SJSA1 (cell line): ENCODE measurements around the gene PUM1. TPM values are rescaled to one million over a fixed set of nuclear protein-coding genes. Genes with fewer than 3 reads are reported as not detected.
"Not testable (repeated sequence)": the region's sequence is repeated elsewhere in the genome, so short reads cannot be mapped to it uniquely, and the experiment has no call there.

Source experiments
- DNase-seq, 2 experiments: peaks; one replicate each; pipeline ENCODE4 v3.0.0-alpha.2; 2015 to 2020; ENCODE audit warnings: low spot score in 2 of 2, low read depth in 1 of 2
- H3K27ac ChIP-seq: fragments of 250-450 bp; sonication (Bioruptor Pico); 2 replicates; pipeline ENCODE4 v1.5.1; 2020; ENCODE audit warnings: mild to moderate bottlenecking, moderate library complexity
- H3K27me3 ChIP-seq: fragments of 250-450 bp; sonication (Bioruptor Pico); replicated peaks from 2 replicates; pipeline ENCODE4 v1.5.1; 2020; ENCODE audit warnings: mild to moderate bottlenecking, moderate library complexity
- H3K36me3 ChIP-seq: fragments of 250-450 bp; sonication (Bioruptor Pico); 2 replicates; pipeline ENCODE4 v1.5.1; 2020; ENCODE audit warnings: mild to moderate bottlenecking
- H3K4me1 ChIP-seq: fragments of 250-450 bp; sonication (Bioruptor Pico); replicated peaks from 2 replicates; pipeline ENCODE4 v1.6.1; 2021; ENCODE audit warnings: mild to moderate bottlenecking
- H3K4me3 ChIP-seq: fragments of 250-450 bp; sonication (Bioruptor Pico); 2 replicates; pipeline ENCODE4 v1.5.1; 2020; ENCODE audit warnings: mild to moderate bottlenecking
- H3K9me3 ChIP-seq: fragments of 250-450 bp; sonication (Bioruptor Pico); replicated peaks from 2 replicates; pipeline ENCODE4 v1.5.1; 2020; ENCODE audit warnings: mild to moderate bottlenecking
- total RNA-seq: library from RNA; depleted of rRNA; stranded (reverse); fragments of >200 nt; shearing (Covaris generic); gene quantifications from 2 replicates; pipeline ENCODE4 v1.2.3, GENCODE V29; 2014

PUM1 gene
- total RNA-seq, 1 experiment from 2014 or later: 36.6 TPM

DNA sequence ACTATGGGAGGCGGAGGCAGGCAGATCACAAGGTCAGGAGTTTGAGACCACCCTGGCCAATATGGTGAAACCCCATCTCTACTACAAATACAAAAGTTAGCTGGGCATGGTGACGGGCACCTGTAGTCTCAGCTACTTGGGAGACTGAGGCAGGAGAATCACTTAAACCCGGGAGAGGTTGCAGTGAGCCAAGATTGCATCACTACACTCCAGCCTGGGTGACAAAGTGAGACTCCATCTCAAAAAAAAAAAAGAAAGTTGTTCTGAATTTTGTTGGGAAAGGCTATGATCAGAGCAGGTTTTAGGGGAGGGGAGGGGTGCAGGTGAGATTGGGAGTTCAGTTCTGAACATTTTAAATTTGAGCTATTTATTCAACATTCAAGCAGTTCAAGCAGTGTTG, 22.6 kb upstream of the PUM1 start:
- H3K36me3 ChIP-seq, DNase-seq, H3K27ac ChIP-seq, H3K4me3 ChIP-seq, H3K9me3 ChIP-seq, H3K4me1 ChIP-seq, H3K27me3 ChIP-seq: not testable (repeated sequence)

DNA sequence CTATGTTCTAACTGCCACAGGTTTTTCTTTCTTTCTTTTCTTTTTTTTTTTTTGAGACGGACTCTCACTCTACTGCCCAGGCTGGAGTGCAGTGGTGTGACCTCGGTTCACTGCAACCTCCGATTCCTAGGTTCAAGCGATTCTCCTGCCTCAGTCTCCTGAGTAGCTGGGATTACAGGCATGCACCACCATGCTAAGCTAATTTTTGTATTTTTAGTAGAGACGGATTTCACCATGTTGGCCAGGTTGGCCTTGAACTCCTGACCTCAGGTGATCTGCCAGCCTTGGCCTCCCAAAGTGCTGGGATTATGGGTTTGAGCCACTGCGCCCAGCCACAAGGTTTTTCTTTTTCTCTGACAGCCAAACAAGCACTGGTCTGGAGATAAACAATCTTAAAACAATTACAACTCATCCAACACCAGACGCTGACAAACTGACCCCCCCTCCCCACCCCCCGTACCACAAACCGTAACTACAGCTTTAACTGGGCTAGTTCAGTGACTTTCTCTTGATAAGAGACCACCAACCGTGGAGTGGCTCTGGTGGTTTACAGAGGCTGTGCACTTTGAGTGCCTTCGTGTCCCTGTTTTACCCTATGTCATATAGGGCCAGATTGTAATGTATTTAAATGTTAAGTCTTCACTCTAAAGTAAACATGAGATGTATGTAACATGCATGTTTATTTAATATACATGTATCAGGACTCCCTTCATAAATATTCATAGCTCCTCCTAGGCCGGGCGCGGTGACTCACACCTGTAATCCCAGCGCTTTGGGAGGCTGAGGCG, 19.5 kb upstream of the PUM1 start:
- Histone ChIP-seq H3K36me3 (no peaks in the 10 kb centered on the region), H3K27me3 (no peaks in the 10 kb centered on the region), H3K9me3 (no peaks in the 10 kb centered on the region), H3K4me3 (no peak overlapping the region), H3K27ac (no peak overlapping the region), H3K4me1 (no peaks in the 10 kb centered on the region; the same call in 1 of the 2 replicates)
- DNase-seq: no peak

DNA sequence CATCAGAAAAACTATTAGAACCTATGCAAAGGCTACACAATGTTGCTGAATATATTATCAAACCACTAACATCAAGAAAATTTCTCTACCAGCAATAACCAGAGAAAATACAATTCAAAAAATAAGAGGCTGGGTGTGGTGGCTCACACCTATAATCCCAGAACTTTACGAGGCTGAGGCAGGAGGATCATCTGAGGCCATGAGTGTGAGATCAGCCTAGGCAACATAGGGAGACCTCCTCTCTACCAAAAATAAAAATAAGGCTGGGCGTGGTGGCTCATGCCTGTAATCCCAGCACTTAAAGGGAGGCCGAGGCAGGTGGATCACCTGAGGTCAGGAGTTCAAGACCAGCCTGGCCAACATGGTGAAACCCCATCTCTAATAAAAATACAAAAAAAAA, 16.9 kb upstream of the PUM1 start:
- Histone ChIP-seq H3K4me3 (no peak overlapping the region), H3K36me3 (no peaks in the 10 kb centered on the region), H3K27me3 (no peaks in the 10 kb centered on the region), H3K27ac (no peak overlapping the region), H3K9me3 (no peaks in the 10 kb centered on the region), H3K4me1 (no peaks in the 10 kb centered on the region; the same call in 1 of the 2 replicates)
- DNase-seq: no peak

DNA sequence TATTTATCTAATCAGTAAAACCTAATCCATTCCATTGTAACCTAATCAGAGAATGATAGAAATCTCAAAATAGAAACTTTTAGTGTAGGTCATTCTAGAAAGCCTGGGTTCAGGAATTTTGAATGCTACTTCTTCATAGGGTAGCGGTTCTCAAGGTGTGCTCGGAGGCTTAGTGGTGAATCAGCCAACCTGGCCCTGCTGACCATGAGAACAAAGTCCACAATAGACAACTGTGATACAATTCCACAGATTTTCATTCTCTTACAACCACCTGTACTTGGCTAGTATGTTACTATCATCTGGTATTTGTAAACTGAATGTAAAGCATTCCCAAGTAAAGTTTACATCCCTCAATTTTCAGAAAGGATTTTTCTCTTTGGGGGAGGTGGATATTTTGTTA, 7.5 kb upstream of the PUM1 start:
- no peaks in the 10 kb centered on the region for H3K9me3 ChIP-seq
- H3K4me1 ChIP-seq: no peaks in the 10 kb centered on the region
- DNase-seq: no peak

DNA sequence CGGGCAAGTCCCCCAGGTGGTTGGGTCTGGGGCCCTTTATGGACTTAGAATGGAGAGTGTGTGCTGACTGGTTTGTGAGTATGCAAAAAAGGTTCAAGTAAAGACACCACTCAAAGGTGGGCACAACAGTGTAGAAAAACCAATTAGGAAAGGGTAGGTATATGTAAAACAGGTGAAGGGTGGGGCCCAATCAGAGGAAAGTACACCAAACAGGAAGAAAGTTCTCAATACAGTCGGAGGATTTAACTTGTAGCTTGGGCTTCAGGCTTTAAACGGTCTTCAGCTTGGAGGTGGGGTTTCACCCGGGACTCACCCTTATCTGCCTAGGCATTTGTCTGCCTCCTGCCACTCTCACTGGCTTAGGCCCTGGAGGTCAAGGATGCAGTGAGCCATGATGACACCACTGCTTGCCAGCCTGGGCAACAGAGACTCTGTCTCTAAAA, 6.8 kb upstream of the PUM1 start:
- no peaks in the 10 kb centered on the region for H3K36me3 ChIP-seq
- no peak overlapping the region for H3K4me3 ChIP-seq
- H3K9me3 ChIP-seq: no peaks in the 10 kb centered on the region
- no peak overlapping the region for H3K27ac ChIP-seq
- H3K27me3 ChIP-seq: no peaks in the 10 kb centered on the region
- H3K4me1 ChIP-seq: no peaks in the 10 kb centered on the region
- DNase-seq: no peak

More for the DNA sequence above, 7.5 kb upstream of the PUM1 start:
- Histone ChIP-seq H3K27me3 (no peaks in the 10 kb centered on the region), H3K36me3 (no peaks in the 10 kb centered on the region), H3K4me3 (no peak overlapping the region), H3K27ac (no peak overlapping the region)

DNA sequence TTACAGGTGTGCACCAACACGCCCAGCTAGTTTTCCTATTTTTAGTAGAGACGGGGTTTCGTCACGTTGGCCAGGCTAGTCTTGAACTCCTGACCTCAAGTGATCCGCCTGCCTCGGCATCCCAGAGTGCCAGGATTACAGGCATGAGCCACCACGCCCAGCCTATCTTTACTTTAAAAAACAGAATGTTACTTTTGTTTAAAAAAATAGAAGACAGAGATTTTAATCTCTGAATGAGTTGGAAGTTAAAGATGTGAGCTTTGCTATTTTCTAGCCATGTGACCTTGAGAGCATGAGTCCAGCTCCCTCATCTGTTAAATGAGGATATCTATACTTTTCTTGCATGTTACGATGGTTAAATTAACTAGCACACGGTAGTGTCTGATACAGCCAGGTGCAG, 3.9 kb upstream of the PUM1 start:
- H3K4me1 ChIP-seq: no peaks in the 10 kb centered on the region
- peaks cover 4% of the 10 kb centered on the region for H3K36me3 ChIP-seq
- H3K27me3 ChIP-seq: no peaks in the 10 kb centered on the region
- no peak for DNase-seq
- H3K27ac ChIP-seq: no peak overlapping the region
- no peaks in the 10 kb centered on the region for H3K9me3 ChIP-seq
- H3K4me3 ChIP-seq: no peak overlapping the region

DNA sequence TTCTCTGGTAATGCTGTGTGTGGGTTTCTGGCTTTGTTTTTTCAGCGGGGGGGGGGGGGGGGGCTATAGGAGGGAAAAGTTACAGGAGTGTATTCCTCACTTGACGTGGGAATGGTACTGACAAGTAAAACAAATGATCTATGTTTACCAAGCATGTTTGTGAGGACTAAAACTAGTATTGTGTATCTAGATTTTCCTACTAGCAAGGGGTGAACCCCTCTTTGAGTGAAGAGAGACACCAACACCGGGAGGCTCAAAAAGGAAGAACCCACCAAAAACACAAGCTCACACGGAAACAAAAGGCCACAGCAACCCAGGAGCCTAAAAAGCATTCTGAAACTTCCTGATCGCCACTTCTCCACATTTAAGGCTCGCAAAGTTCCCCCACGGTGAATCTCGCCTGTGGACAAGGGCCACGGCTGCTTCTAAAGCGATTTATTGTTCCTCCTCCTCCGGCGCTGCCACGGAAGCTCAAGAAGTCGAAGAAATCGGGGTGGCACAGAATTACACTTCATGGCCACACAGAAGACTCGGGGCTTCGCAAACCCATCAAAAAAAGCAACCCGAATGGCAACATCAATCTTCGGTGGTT, 703 bp downstream of the PUM1 start:
- Histone ChIP-seq H3K4me1 (peaks cover 14% of the 10 kb centered on the region; the same call in 1 of the 2 replicates), H3K36me3 (peaks cover 18% of the 10 kb centered on the region), H3K4me3 (peak overlapping the region; percentile 66), H3K9me3 (no peaks in the 10 kb centered on the region), H3K27me3 (no peaks in the 10 kb centered on the region), H3K27ac (peak overlapping the region; percentile 86)
- peak in 1 of 2 experiments; percentile 76 for DNase-seq

DNA sequence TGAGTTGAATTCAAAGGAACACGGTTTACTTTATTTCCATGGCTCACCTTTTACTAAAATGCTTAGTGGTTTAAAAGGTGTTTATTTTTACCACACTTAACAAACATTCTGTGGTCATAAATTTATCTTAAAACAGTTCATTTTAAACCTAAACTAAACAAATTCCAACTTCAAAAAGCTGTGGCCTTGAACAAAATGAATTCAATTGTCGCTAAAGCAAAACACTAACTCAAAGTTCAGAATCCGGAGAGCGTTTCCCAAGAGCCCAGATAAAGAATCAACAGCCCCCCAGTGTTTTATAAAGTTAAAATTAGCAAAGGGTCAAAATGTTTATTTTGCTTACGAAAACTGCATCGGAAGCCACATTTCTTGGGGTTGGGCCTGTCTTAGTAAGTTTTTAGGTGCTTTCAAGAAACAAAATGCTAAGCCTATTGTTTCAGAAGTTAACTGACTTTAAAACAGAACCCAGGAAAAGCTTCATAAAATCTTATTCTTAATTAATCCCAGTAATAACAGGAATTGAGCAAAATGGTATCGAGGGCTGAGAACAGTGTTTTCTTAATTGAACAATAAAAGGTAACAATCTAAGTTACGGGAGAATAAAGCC, 1.3 kb downstream of the PUM1 start:
- Histone ChIP-seq H3K9me3 (no peaks in the 10 kb centered on the region), H3K27ac (peak overlapping the region; percentile 86)
- DNase-seq: peak in 1 of 2 experiments; percentile 49

DNA sequence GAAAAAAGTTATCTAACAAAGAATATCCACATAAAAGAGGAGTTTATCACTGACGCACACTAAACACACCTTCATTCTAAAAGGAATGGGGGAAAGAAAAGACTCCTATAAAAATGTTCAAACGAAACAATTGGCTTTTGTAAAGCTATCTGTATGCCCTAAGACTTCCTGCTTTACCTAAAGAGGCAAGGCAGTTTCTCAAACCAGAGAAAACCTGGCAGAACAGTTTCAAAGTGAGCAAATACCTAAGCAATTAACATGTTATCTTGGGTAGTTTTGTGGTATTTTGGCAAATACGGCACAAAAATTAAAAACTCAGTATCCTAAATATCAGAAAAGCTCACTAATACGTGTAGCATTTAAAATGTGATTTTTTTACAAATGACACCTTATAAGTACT, 1.9 kb downstream of the PUM1 start:
- peak in 1 of 2 experiments; percentile 16 for DNase-seq
- peaks cover 26% of the 10 kb centered on the region for H3K36me3 ChIP-seq
- H3K27me3 ChIP-seq: no peaks in the 10 kb centered on the region
- H3K9me3 ChIP-seq: no peaks in the 10 kb centered on the region
- peak overlapping the region; percentile 66 for H3K4me3 ChIP-seq
- H3K27ac ChIP-seq: no peak overlapping the region
- H3K4me1 ChIP-seq: peaks cover 14% of the 10 kb centered on the region; the same call in 1 of the 2 replicates

More for the DNA sequence above, 1.3 kb downstream of the PUM1 start:
- no peaks in the 10 kb centered on the region for H3K27me3 ChIP-seq
- H3K36me3 ChIP-seq: peaks cover 20% of the 10 kb centered on the region
- H3K4me1 ChIP-seq: peaks cover 14% of the 10 kb centered on the region; the same call in 1 of the 2 replicates
- peak overlapping the region; percentile 66 for H3K4me3 ChIP-seq

DNA sequence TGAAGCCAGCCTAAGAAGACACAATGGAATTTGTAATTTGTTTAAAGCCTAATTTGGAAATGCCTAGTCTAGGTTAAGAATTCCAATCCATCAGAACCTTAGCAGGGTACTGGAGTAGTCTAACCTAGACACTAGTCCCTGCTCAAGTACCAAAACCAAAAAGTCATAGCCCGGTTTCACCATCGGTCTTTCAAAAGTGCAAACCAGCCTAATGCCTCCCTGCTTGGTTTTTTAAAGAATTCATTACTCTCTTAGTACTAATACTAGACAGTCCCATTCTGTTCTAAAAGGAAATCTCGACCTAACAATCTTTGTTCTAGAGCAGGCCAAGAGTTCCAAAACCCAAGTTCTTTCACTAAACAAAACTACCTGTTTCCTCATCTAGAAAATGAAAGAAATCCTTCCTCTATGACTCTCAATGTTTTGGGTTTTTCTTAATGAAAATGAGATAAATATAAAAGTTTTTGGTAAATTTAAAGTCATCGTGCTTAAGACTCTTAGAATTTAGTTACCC, 2.6 kb downstream of the PUM1 start:
- H3K4me1 ChIP-seq: peaks cover 14% of the 10 kb centered on the region; the same call in 1 of the 2 replicates
- no peaks in the 10 kb centered on the region for H3K9me3 ChIP-seq
- DNase-seq: no peak
- H3K36me3 ChIP-seq: peaks cover 33% of the 10 kb centered on the region
- H3K27ac ChIP-seq: no peak overlapping the region
- H3K4me3 ChIP-seq: no peak overlapping the region
- no peaks in the 10 kb centered on the region for H3K27me3 ChIP-seq

DNA sequence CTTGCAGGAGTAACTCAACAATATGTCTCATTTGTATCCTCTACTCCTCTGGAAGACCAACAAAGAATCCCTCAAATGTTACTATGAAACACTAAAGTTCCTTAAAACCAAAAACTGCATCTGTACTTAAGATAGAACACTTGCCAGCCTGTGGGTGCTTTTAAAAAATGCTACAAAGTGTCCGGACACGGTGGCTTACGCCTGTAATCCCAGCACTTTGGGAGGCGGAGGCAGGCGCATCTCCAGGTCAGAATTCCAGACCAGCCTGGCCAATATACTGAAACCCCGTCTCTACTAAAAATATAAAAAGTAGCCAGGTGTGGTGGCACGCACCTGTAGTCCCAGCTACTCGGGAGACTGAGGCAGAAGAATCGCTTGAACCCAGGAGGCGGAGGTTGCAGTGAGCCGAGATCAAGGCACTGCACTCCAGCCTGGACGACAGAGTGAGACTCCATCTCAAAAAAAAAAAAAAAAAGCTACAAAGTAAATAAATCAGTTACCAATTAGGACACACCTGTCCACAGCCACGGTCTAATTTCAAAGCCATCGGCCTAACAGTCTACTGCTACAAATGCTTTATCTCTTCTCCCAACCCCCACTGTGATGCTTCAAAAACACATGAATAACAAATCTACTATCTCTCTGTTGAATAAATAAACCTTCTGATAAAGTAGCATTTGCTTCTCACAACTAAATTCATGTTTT, 3.2 kb downstream of the PUM1 start:
- not testable (repeated sequence) for H3K4me3 ChIP-seq, H3K27ac ChIP-seq, H3K27me3 ChIP-seq, H3K9me3 ChIP-seq, DNase-seq
- Histone ChIP-seq H3K4me1 (peaks cover 14% of the 10 kb centered on the region; the same call in 1 of the 2 replicates), H3K36me3 (peaks cover 37% of the 10 kb centered on the region)

DNA sequence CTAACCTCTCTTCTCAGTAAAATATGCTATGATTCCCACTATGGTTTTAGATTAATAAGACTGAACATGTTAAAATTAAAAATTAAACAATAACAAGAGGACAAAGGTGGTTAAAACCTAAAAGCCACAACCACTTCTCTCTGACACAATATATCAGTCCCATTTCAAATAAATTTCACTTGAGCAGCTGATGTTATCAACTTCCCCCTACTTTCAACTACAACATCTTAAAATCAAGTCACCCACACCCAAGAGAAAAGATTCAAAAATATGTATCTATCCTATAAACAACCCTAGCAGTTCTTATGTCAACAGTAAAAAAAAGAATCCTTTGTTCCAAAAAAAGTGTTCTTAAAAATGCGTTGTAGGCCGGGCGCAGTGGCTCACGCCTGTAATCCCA, 7.5 kb downstream of the PUM1 start:
- DNase-seq: no peak
- H3K27ac ChIP-seq: no peak overlapping the region
- H3K4me1 ChIP-seq: peaks cover 5% of the 10 kb centered on the region; the same call in 1 of the 2 replicates
- no peaks in the 10 kb centered on the region for H3K27me3 ChIP-seq
- H3K4me3 ChIP-seq: no peak overlapping the region
- H3K9me3 ChIP-seq: no peaks in the 10 kb centered on the region
- H3K36me3 ChIP-seq: peaks cover 58% of the 10 kb centered on the region

DNA sequence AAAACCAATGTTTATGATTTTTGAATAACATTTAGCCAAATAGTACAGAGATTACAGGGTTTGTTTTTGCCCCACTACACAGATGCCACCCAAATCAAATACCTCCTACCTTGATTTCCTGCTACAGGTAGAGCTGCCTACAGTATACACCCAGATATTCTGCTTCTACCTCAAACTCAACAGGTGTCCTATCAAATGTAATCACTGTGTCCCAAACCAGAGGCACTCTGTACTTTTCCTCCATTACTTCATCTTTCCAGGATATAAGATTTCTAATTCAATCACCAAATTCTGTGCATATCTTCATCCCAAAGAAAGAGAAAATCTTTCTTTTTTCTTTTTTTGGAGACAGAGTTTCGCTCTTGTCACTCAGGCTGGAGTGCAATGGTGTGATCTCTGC, 9.6 kb downstream of the PUM1 start:
- no peak for DNase-seq
- H3K36me3 ChIP-seq: peaks cover 53% of the 10 kb centered on the region
- no peaks in the 10 kb centered on the region for H3K4me1 ChIP-seq
- H3K9me3 ChIP-seq: no peaks in the 10 kb centered on the region
- H3K27ac ChIP-seq: no peak overlapping the region
- H3K4me3 ChIP-seq: no peak overlapping the region
- no peaks in the 10 kb centered on the region for H3K27me3 ChIP-seq
